SH-SY5Y (cell line): ENCODE measurements around the gene WSB2.

ENCODE experiments used
- GATA2 ChIP-seq: IDR thresholded peaks from 2 replicates; pipeline ENCODE4 v1.6.1; 2011; ENCODE audit warnings: mild to moderate bottlenecking, low read depth, low read length
- GATA3 ChIP-seq: IDR thresholded peaks from 2 replicates; pipeline ENCODE4 v1.6.1; 2011; ENCODE audit warnings: low read depth, mild to moderate bottlenecking, low read length, moderate library complexity

WSB2 gene

GRCh38 chr12:117994551-117995438 lies 66.2 kb downstream of the WSB2 start:
- TF ChIP-seq GATA3 = no peak
- no peak for TF ChIP-seq GATA2

- TF ChIP-seq GATA3 (no peak), GATA2 (no peak)
These were observed 74.1 kb downstream of the WSB2 start for GRCh38 chr12:117986705-117987469.

GRCh38 chr12:117985182-117985581 lies 75.8 kb downstream of the WSB2 start:
- TF ChIP-seq GATA2 (no peak), GATA3 (no peak)
